HepG2 (cell line): ENCODE measurements around the gene TTC31. TPM values are rescaled to one million over a fixed set of nuclear protein-coding genes. Genes with fewer than 3 reads are reported as not detected.

Source experiments
- AHDC1 ChIP-seq: sonication (generic); formaldehyde crosslinking; IDR thresholded peaks from 2 replicates; pipeline ENCODE4 v1.5.1; 2020; ENCODE audit warnings: mild to moderate bottlenecking, missing genetic modification reagents, borderline replicate concordance
- HINFP ChIP-seq: sonication (generic); formaldehyde crosslinking; IDR thresholded peaks from 2 replicates; pipeline ENCODE4 v1.4.0; 2020; ENCODE audit warnings: low read depth, mild to moderate bottlenecking, missing genetic modification reagents
- HNF4A ChIP-seq: sonication (generic); formaldehyde crosslinking; IDR thresholded peaks from 2 replicates; pipeline ENCODE4 v1.4.0; 2020; ENCODE audit warnings: missing genetic modification reagents
- HNRNPL ChIP-seq: fragments of 200-400 bp; formaldehyde crosslinking; IDR thresholded peaks from 2 replicates; pipeline ENCODE4 v1.6.1; 2017; ENCODE audit warnings: mild to moderate bottlenecking, low read depth, low read length
- MIER2 ChIP-seq: IDR thresholded peaks from 2 replicates; pipeline ENCODE4 v1.6.1; 2016; ENCODE audit warnings: missing biosample characterization, missing genetic modification reagents
- MLX ChIP-seq: IDR thresholded peaks from 2 replicates; pipeline ENCODE4 v1.6.1; 2016
- POLR2G ChIP-seq: fragments of 200-400 bp; formaldehyde crosslinking; IDR thresholded peaks from 2 replicates; pipeline ENCODE4 v1.6.1; 2018; ENCODE audit warnings: mild to moderate bottlenecking, low read depth, low read length, moderate library complexity
- SCMH1 ChIP-seq: sonication (generic); formaldehyde crosslinking; IDR thresholded peaks from 2 replicates; pipeline ENCODE4 v1.9.0; 2021; ENCODE audit warnings: missing genetic modification reagents, mild to moderate bottlenecking, borderline replicate concordance
- SKIL ChIP-seq: sonication (generic); formaldehyde crosslinking; IDR thresholded peaks from 2 replicates; pipeline ENCODE4 v1.8.0; 2022; ENCODE audit warnings: missing genetic modification reagents, mild to moderate bottlenecking, moderate library complexity, borderline replicate concordance
- TCF12 ChIP-seq, 2 experiments: fragments of 450-650 bp in 1 of 2; sonication (generic) in 1 of 2; formaldehyde crosslinking in 1 of 2; IDR thresholded peaks; 2 replicates each; pipeline versions ENCODE4 v1.6.1 to v1.8.0; 2017 to 2022; ENCODE audit warnings: antibody characterized with exemption in 1 of 2, mild to moderate bottlenecking in 1 of 2, missing genetic modification reagents in 1 of 2, moderate library complexity in 1 of 2
- YEATS2 ChIP-seq: sonication (generic); formaldehyde crosslinking; IDR thresholded peaks from 2 replicates; pipeline ENCODE4 v1.4.0; 2020; ENCODE audit warnings: missing genetic modification reagents, borderline replicate concordance
- YY1 ChIP-seq: IDR thresholded peaks from 2 replicates; pipeline ENCODE4 v1.6.1; 2011; ENCODE audit warnings: low read length, low read depth, moderate library complexity, mild to moderate bottlenecking; ENCODE audit not compliant: insufficient read depth, insufficient replicate concordance
- ZNF672 ChIP-seq: sonication (generic); formaldehyde crosslinking; IDR thresholded peaks from 2 replicates; pipeline ENCODE4 v1.8.1; 2022; ENCODE audit warnings: missing genetic modification reagents
- ZNF83 ChIP-seq: sonication (generic); formaldehyde crosslinking; IDR thresholded peaks from 2 replicates; pipeline ENCODE4 v1.4.0; 2020; ENCODE audit warnings: missing genetic modification reagents, mild to moderate bottlenecking, borderline replicate concordance
- polyA plus RNA-seq, 8 experiments: library from polyadenylated mRNA; depleted of rRNA in 3 of 8; stranded (reverse) in 7 of 8; unstranded in 1 of 8; fragments of >200 nt; fragmentation: Illumina TruSeq in 4 of 8; extraction: Trizol in 4 of 8; gene quantifications; 2 replicates each; pipeline versions ENCODE4 v1.2.1 to v1.2.3, GENCODE V29; 2011 to 2016; ENCODE audit warnings: low read depth in 4 of 8, missing spikeins in 1 of 8, mixed read lengths in 1 of 8; ENCODE audit not compliant: insufficient read depth in 1 of 8
- total RNA-seq, 5 experiments: library from RNA; depleted of rRNA; stranded (reverse); fragments of >200 nt; fragmentation: Illumina TruSeq; extraction: Trizol; gene quantifications; 2 replicates each; pipeline ENCODE4 v1.2.3, GENCODE V29; 2016; ENCODE audit warnings: low read depth in 1 of 5
- TF ChIP-seq, protein P1 (sequence below): sonication (generic); formaldehyde crosslinking; IDR thresholded peaks from 2 replicates; pipeline ENCODE4 v1.4.0; 2020; ENCODE audit warnings: missing genetic modification reagents

TTC31 gene
- total and polyA plus RNA-seq, 2 of the 13 experiments (the other 11 are each of a cell fraction or from before 2014, with no cell fraction given) = 28.3 to 39.5 TPM

DNA sequence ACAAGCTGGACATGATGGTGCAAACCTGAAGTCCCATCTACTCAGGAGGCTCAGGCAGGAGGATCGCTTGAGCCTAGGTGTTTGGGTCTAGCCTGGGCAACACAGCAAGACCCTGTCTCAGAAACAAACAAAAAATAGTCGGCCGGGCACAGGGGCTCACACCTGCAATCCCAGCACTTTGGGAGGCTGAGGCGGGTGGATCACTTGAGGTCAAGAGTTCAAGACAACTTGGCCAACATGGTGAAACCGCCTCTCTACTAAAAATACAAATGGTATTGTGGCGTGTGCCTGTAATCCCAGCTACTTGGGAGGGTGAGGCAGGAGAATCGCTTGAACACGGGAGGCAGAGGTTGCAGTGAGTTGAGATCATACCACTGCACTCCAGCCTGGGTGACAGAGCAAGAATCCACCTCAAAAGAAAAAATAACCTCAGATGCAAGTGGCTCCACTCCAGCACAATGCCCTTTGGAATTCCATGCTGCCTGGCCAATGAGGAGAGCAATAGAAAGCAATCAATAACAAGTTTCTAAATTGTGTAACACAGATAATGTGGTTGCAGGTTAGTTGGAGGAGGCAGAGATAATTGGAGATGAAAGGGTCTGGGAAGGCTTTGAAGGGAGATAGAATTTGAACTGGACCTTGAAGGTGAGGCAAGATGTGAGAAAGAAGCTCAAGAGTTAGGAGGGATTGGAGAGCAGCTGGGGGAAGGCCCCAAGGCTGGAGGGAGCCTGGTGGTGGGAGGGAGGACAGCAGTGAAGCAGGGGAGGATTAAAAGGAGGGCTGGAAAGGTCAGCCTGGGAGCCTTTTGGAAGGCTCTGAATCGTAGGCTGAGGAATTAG, 6.0 kb downstream of the TTC31 start (continued):
- TF ChIP-seq MLX (0 out of 2 replicates have a peak, but pooled peaks have one; percentile 44), YY1 (no peak), TCF12 (IDR thresholded peaks at IDR 0.05) (no peak), TCF12 (CRISPR knock-in tag; IDR thresholded peaks at IDR 0.05) (peak; percentile 59; the same call in 1 of the 2 replicates), ZNF672 (CRISPR knock-in tag) (peak; percentile 91), MIER2 (CRISPR knock-in tag) (peak; percentile 75; the same call in 1 of the 2 replicates), YEATS2 (peak; percentile 23; the same call in 1 of the 2 replicates), HNRNPL (no peak), POLR2G (no peak), SCMH1 (CRISPR knock-in tag) (no peak), SKIL (peak; percentile 83), AHDC1 (CRISPR knock-in tag) (peak; percentile 87; the same call in 1 of the 2 replicates), HNF4A (peak; percentile 95), HINFP (0 out of 2 replicates have a peak, but pooled peaks have one; percentile 29), ZNF83 (CRISPR knock-in tag) (no peak)
- TF ChIP-seq, protein P1, sequence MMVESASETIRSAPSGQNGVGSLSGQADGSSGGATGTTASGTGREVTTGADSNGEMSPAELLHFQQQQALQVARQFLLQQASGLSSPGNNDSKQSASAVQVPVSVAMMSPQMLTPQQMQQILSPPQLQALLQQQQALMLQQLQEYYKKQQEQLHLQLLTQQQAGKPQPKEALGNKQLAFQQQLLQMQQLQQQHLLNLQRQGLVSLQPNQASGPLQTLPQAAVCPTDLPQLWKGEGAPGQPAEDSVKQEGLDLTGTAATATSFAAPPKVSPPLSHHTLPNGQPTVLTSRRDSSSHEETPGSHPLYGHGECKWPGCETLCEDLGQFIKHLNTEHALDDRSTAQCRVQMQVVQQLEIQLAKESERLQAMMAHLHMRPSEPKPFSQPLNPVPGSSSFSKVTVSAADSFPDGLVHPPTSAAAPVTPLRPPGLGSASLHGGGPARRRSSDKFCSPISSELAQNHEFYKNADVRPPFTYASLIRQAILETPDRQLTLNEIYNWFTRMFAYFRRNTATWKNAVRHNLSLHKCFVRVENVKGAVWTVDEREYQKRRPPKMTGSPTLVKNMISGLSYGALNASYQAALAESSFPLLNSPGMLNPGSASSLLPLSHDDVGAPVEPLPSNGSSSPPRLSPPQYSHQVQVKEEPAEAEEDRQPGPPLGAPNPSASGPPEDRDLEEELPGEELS = peak; percentile 79
